Measurements from ENCODE around the gene XAF1.
A peak's percentile ranks its signal among the peaks of the same experiment; 100 is the strongest.
"Not testable (repeated sequence)": the region's sequence is repeated elsewhere in the genome, so short reads cannot be mapped to it uniquely, and the experiment has no call there.

The XAF1 gene

DNA sequence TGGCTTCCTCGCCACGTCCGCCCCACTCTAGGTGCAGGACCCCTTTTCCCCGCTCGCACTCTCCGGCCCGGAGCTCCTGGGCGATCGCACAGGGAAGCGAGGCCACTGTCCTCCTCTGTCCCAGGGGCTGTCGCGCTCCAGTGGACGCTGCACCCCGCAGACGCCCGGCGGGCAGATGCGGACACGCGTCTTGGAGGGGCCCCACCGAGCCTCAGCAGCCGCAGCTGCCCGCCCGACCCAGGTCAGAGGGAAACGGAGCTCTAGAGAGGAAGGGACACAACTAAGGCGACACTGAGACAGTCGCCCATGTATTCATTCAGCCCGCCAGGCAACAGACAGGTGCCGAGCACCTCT is 42.0 kb upstream of the XAF1 start:
- peaks cover 3% of the 10 kb centered on the region; the same call in 1 of the 2 replicates for H3K4me1 ChIP-seq (ENCODE audit: insufficient read depth, low read length)
- no peaks in the 10 kb centered on the region for H3K36me3 ChIP-seq (ENCODE audit: insufficient read depth, low read length)
- WGBS = 5% methylated on average over 29 of the region's 29 CpGs
- 0 out of 2 replicates have a peak, but pooled peaks cover 3% of the 10 kb centered on the region for H3K9me3 ChIP-seq (ENCODE audit: insufficient read depth, low read depth, low read length)
- H3K27ac ChIP-seq (ENCODE audit: low read depth, low read length) = no peak overlapping the region
- H3K4me3 ChIP-seq (ENCODE audit: low read length) = peak overlapping the region; percentile 63
- peaks cover 40% of the 10 kb centered on the region for H3K27me3 ChIP-seq (ENCODE audit: insufficient read depth, low read length)
- H3K9ac ChIP-seq (ENCODE audit: low read depth, low read length) = peak overlapping the region; percentile 47

DNA sequence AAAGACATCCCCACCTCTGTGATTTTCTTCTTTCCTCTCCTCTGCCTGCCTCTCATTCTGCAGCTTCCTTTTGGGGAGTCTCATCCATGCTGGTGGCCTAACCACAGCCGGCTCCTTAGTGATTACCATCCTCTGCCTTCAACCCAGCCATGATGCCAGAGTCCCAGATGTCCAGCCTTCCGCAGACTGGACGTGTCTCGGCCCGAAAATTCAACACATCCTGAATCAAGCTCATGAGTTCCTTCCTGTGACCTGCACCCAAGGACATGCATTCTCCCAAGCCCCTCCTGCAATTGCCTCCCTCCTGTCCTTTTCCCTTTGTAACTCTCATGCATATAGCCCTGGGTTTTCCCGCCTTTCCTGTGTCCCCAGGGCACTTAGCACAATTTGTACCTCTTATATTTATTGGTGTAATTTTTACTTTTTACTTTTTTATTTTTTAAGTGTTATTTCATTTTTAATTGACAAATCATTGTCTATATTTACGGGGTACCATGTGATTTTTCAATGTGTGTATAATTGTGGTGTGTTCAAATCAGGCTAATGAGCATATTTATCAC is 41.5 kb upstream of the XAF1 start:
- Histone ChIP-seq H3K27me3 (ENCODE audit: insufficient read depth, low read length) (peaks cover 41% of the 10 kb centered on the region), H3K9ac (ENCODE audit: low read depth, low read length) (no peak overlapping the region), H3K4me3 (ENCODE audit: low read length) (peak overlapping the region; percentile 63), H3K27ac (ENCODE audit: low read depth, low read length) (no peak overlapping the region), H3K4me1 (ENCODE audit: insufficient read depth, low read length) (peaks cover 3% of the 10 kb centered on the region; the same call in 1 of the 2 replicates), H3K36me3 (ENCODE audit: insufficient read depth, low read length) (no peaks in the 10 kb centered on the region), H3K9me3 (ENCODE audit: insufficient read depth, low read depth, low read length) (0 out of 2 replicates have a peak, but pooled peaks cover 3% of the 10 kb centered on the region)
- WGBS = 80% methylated on average over 6 of the region's 7 CpGs

DNA sequence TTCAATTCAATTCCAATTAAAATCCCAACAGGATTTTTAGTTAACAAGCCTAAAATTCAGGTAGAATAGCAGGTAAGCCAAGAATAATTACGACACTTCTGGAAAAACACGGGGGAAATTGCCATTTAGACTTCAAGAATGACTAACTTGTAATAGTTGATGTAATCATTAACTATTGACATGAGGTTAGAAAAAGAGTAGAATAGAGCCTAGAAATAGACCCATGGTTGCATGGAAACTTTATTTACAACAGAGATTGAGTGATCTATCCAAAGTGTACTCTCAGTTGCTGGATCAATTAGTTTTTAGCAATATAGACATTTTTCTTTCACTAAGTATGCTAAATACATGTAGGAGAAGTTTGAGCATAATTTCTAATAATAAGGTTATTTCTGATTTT is 39.1 kb upstream of the XAF1 start:
- H3K27me3 ChIP-seq (ENCODE audit: insufficient read depth, low read length) = peaks cover 37% of the 10 kb centered on the region
- no peak overlapping the region for H3K27ac ChIP-seq (ENCODE audit: low read depth, low read length)
- 0 out of 2 replicates have a peak, but pooled peaks cover 3% of the 10 kb centered on the region for H3K9me3 ChIP-seq (ENCODE audit: insufficient read depth, low read depth, low read length)
- H3K9ac ChIP-seq (ENCODE audit: low read depth, low read length) = no peak overlapping the region
- no peaks in the 10 kb centered on the region for H3K36me3 ChIP-seq (ENCODE audit: insufficient read depth, low read length)
- H3K4me1 ChIP-seq (ENCODE audit: insufficient read depth, low read length) = peaks cover 3% of the 10 kb centered on the region; the same call in 1 of the 2 replicates
- no peak overlapping the region for H3K4me3 ChIP-seq (ENCODE audit: low read length)
- WGBS = 98% methylated on average over 2 of the region's 2 CpGs

DNA sequence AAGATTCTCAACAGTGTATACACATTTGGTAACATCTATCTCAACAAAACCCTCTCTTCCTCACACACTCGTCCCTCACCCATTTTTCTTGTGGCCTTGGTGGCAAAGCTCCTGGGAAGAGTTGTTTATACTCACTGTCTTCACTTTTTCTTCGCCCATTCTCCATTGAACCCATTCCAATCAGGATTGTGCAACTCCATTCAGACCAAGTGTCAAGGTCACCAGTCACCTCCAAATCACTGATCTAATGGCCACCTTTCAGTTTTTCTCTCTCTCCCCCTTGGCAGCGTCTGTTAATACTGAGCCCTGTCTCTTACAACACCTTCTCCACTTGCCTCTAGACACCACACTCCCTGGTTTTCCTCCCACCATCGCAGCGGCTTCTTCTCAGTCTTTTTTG is 34.1 kb upstream of the XAF1 start:
- Histone ChIP-seq H3K27me3 (ENCODE audit: insufficient read depth, low read length) (peaks cover 3% of the 10 kb centered on the region), H3K9ac (ENCODE audit: low read depth, low read length) (no peak overlapping the region), H3K36me3 (ENCODE audit: insufficient read depth, low read length) (no peaks in the 10 kb centered on the region), H3K27ac (ENCODE audit: low read depth, low read length) (no peak overlapping the region), H3K4me1 (ENCODE audit: insufficient read depth, low read length) (no peaks in the 10 kb centered on the region), H3K9me3 (ENCODE audit: insufficient read depth, low read depth, low read length) (0 out of 2 replicates have a peak, but pooled peaks cover 3% of the 10 kb centered on the region), H3K4me3 (ENCODE audit: low read length) (no peak overlapping the region)
- WGBS = 87% methylated on average over 5 of the region's 5 CpGs

DNA sequence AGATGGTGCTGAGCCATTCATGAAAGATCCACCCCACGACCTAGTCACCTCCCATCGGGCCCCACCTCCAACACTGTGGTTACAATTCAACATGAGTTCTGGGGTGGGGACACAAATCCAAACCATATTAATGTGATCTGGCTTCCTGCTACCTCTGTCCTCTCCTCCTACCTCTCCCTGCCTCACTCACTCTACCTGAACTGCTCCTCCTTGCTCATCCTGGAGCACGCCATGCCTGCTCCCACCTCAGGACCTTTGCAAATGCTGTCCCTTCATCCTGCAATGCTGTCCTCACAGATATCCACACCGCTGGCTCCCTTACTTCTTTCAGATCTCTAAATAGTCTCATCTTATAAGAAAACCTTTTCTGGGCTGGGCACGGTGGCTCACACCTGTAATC is 31.8 kb upstream of the XAF1 start:
- Histone ChIP-seq H3K27me3 (ENCODE audit: insufficient read depth, low read length) (peaks cover 3% of the 10 kb centered on the region), H3K9me3 (ENCODE audit: insufficient read depth, low read depth, low read length) (no peaks in the 10 kb centered on the region), H3K36me3 (ENCODE audit: insufficient read depth, low read length) (no peaks in the 10 kb centered on the region), H3K9ac (ENCODE audit: low read depth, low read length) (no peak overlapping the region), H3K27ac (ENCODE audit: low read depth, low read length) (no peak overlapping the region), H3K4me1 (ENCODE audit: insufficient read depth, low read length) (no peaks in the 10 kb centered on the region), H3K4me3 (ENCODE audit: low read length) (no peak overlapping the region)
- WGBS = 82% methylated on average over 5 of the region's 5 CpGs

DNA sequence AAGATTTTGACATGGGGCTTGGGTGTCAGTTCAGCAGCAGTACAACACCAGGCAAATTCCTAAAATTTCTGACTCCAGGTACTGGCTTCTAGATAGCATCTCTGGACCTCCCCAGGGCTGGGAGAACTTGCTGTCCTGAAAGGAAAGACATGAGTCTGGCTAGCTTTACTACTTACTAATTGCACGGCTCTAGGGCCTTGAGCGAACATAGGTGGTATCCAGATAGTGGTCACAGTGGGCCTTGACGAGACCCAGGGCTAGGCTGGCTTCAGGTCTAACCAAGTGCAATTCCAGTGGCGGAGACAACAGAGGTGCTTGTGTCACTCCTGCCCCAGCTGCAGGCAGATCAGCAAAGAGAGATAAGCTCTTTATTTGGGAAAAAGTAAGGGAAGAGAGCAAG is 26.3 kb upstream of the XAF1 start:
- no peak overlapping the region for H3K27ac ChIP-seq (ENCODE audit: low read depth, low read length)
- H3K4me3 ChIP-seq (ENCODE audit: low read length) = no peak overlapping the region
- no peaks in the 10 kb centered on the region for H3K9me3 ChIP-seq (ENCODE audit: insufficient read depth, low read depth, low read length)
- no peaks in the 10 kb centered on the region for H3K36me3 ChIP-seq (ENCODE audit: insufficient read depth, low read length)
- no peak overlapping the region for H3K9ac ChIP-seq (ENCODE audit: low read depth, low read length)
- no peaks in the 10 kb centered on the region for H3K4me1 ChIP-seq (ENCODE audit: insufficient read depth, low read length)
- WGBS = 79% methylated on average over 4 of the region's 4 CpGs
- peaks cover 6% of the 10 kb centered on the region; the same call in 1 of the 2 replicates for H3K27me3 ChIP-seq (ENCODE audit: insufficient read depth, low read length)

DNA sequence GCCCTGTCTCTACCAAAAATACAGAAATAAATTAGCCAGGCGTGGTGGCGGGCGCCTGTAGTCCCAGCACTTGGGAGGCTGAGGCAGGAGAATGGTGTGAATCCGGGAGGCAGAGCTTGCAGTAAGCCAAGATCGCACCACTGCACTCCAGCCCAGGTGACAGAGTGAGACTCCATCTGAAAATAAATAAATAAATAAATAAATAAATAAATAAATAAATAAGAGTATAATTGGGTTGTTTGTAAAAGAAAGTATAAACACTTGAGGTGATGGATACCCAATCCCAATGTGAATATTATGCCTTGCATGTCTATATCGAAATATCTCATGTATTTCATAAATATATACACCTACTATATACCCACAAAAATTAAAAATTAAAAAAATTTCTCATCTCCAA is 9.2 kb upstream of the XAF1 start:
- H3K27me3 ChIP-seq (ENCODE audit: insufficient read depth, low read length); H3K36me3 ChIP-seq (ENCODE audit: insufficient read depth, low read length); H3K4me1 ChIP-seq (ENCODE audit: insufficient read depth, low read length); H3K27ac ChIP-seq (ENCODE audit: low read depth, low read length); H3K4me3 ChIP-seq (ENCODE audit: low read length); H3K9me3 ChIP-seq (ENCODE audit: insufficient read depth, low read depth, low read length); H3K9ac ChIP-seq (ENCODE audit: low read depth, low read length): not testable (repeated sequence)
- WGBS = 92% methylated on average over 6 of the region's 6 CpGs

DNA sequence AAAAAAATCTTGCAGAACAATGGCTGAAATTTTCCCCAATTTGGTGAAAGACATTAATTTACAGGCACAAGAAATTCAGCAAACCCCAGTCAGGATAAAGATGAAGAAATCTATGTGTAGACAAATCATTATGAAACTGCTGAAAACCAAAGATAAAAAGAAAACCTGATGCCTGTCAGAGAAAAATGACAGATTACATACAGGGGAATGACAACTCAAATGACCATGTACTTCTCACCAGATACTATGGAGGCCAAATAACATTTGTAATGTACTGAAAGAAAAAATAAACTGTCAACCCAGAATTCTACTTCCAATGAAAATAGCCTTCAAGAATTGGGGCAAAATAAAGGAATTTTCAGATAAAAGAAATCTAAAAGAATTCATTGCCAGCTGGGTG is 7.2 kb upstream of the XAF1 start:
- Histone ChIP-seq H3K4me3 (ENCODE audit: low read length) (no peak overlapping the region), H3K27me3 (ENCODE audit: insufficient read depth, low read length) (no peaks in the 10 kb centered on the region), H3K36me3 (ENCODE audit: insufficient read depth, low read length) (no peaks in the 10 kb centered on the region), H3K9me3 (ENCODE audit: insufficient read depth, low read depth, low read length) (no peaks in the 10 kb centered on the region; the same call in 1 of the 2 replicates), H3K9ac (ENCODE audit: low read depth, low read length) (no peak overlapping the region), H3K27ac (ENCODE audit: low read depth, low read length) (no peak overlapping the region), H3K4me1 (ENCODE audit: insufficient read depth, low read length) (peaks cover 17% of the 10 kb centered on the region)

DNA sequence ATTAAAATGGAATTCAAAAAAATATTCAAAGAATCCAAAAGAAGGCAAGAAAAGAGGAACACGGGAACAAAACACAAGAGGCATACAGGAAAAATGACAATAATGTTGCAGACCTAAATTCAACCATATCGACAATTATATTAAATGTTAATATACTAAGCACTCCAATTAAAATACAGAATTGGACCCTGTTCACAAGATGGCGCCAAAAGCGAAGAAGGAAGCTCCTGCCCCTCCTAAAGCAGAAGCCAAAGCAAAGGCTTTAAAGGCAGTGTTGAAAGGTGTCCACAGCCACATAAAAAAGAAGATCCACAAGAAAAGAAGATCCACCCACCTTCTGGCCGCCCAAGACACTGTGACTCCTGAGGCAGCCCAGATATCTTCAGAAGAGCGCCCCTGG is 6.3 kb upstream of the XAF1 start:
- no peak overlapping the region for H3K4me3 ChIP-seq (ENCODE audit: low read length)
- H3K27ac ChIP-seq (ENCODE audit: low read depth, low read length) = no peak overlapping the region
- H3K9me3 ChIP-seq (ENCODE audit: insufficient read depth, low read depth, low read length) = no peaks in the 10 kb centered on the region; the same call in 1 of the 2 replicates
- no peaks in the 10 kb centered on the region for H3K36me3 ChIP-seq (ENCODE audit: insufficient read depth, low read length)
- peaks cover 19% of the 10 kb centered on the region for H3K4me1 ChIP-seq (ENCODE audit: insufficient read depth, low read length)
- H3K27me3 ChIP-seq (ENCODE audit: insufficient read depth, low read length) = no peaks in the 10 kb centered on the region
- 92% methylated on average over 6 of the region's 6 CpGs for WGBS
- H3K9ac ChIP-seq (ENCODE audit: low read depth, low read length) = no peak overlapping the region

DNA sequence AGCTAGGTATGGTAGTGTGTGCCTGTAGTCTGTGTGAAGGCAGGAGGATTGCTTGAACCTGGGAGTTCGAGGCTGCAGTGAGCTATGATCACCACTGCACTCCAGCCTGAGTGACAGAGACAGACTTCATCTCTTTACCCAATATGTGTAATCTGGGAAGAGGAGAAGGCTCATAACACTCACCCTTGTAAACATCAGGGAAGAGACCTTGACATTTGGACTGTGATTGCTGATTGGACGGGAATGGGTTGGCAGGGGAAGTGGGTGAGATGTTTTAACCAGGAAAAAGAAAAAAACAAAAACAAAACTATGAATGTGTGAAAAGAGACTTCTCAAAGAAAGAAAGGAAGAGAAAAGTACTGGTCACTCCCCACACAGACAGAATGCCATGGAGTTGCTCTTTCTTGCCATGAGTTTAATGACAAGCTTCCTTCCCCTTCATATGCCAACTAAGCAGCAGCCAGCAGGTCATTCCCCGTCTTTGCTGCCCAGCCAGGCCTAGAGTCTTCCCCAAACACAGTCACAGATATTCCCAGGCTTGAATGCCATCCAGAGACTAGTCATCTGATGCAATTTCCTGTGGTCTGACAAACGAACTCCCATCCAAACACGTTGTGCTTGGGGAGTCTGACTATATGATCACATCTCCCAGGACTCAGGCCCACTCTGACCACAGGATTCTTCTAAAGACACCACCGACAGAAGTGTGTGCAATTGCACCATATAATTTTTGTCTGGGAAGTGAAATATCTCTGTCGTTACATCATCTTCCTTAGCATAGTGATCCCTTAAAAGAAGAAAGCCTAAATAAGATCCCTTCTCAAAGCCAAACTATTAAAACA is 3.6 kb upstream of the XAF1 start:
- WGBS = 74% methylated on average over 6 of the region's 7 CpGs
- no peak overlapping the region for H3K27ac ChIP-seq (ENCODE audit: low read depth, low read length)
- no peak overlapping the region for H3K4me3 ChIP-seq (ENCODE audit: low read length)
- no peaks in the 10 kb centered on the region; the same call in 1 of the 2 replicates for H3K9me3 ChIP-seq (ENCODE audit: insufficient read depth, low read depth, low read length)
- H3K36me3 ChIP-seq (ENCODE audit: insufficient read depth, low read length) = no peaks in the 10 kb centered on the region
- H3K9ac ChIP-seq (ENCODE audit: low read depth, low read length) = peak overlapping the region; percentile 8; the same call in 1 of the 2 replicates
- H3K4me1 ChIP-seq (ENCODE audit: insufficient read depth, low read length) = peaks cover 24% of the 10 kb centered on the region
- H3K27me3 ChIP-seq (ENCODE audit: insufficient read depth, low read length) = no peaks in the 10 kb centered on the region

DNA sequence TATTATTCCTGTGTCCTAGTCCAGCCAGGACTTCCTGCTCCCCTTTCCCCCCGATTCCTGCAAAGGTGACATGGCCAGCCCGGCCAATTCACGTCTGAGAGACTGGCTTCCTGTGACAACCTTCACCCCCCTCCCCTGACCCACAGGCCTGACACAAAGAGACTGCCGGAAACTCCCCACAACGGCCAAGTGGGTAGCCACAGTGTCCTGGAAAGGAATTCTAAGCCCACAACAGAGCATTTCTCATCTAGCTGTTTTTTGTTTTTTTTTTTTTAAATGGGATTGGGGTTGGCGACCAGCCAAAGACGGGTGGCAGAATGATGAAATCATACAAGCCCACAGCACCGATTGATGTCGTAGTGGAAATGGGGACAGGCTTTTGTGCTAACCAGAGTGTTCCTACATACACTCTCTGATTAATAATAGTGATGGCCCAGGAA is 2.8 kb upstream of the XAF1 start:
- Histone ChIP-seq H3K4me1 (ENCODE audit: insufficient read depth, low read length) (peaks cover 24% of the 10 kb centered on the region), H3K27me3 (ENCODE audit: insufficient read depth, low read length) (no peaks in the 10 kb centered on the region), H3K4me3 (ENCODE audit: low read length) (no peak overlapping the region), H3K36me3 (ENCODE audit: insufficient read depth, low read length) (no peaks in the 10 kb centered on the region), H3K9me3 (ENCODE audit: insufficient read depth, low read depth, low read length) (no peaks in the 10 kb centered on the region; the same call in 1 of the 2 replicates), H3K9ac (ENCODE audit: low read depth, low read length) (peak overlapping the region; percentile 8; the same call in 1 of the 2 replicates), H3K27ac (ENCODE audit: low read depth, low read length) (peak overlapping the region; percentile 47; the same call in 1 of the 2 replicates)
- WGBS = 61% methylated on average over 8 of the region's 9 CpGs
